Measurements from ENCODE around the gene LRP4.

DNA sequence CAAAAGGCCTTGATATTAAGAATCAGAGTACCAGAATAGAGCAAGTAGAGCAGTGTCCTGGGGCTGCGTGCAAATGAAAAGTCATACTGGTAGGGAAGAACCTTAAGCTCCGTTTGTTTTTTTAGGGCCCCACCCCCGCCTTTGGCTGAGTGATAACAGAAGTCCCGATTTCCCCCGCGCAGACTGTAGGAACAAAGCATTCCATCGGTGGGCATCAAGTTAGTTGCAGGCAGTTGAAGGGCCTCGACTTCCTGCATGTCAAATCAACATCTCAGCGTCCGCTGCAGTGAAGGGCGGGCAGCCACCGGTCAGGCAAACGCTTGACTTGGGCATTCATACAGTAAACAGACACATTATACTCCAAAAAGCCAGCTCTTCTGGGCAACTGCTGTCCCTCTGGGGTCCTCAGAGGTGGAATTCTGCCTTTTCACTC, 11.7 kb downstream of the LRP4 start:
- TF ChIP-seq SUZ12 (IDR thresholded peaks at IDR 0.05; ENCODE audit: extremely low read depth, insufficient read depth, insufficient read length) (no peak), ZNF274 (IDR thresholded peaks at IDR 0.05; ENCODE audit: low read depth, low read length) (no peak)
